HepG2 (cell line): Measurements from ENCODE around the gene NOA1. TPM values are rescaled to one million over a fixed set of nuclear protein-coding genes. Genes with fewer than 3 reads are reported as not detected.

Source experiments
- ATAC-seq: fragments of 200-7000 bp; cut with Tn5 transposase; 3 replicates; pipeline ENCODE4 v1.9.1; 2020; ENCODE audit warnings: mild to moderate bottlenecking, moderate library complexity
- BruUV-seq: library from RNA; stranded (reverse); fragments of 400-500 nt; replicated peaks from 2 replicates; lab custom pipeline; 2021; lab: Mats Ljungman, UMichigan
- CTCF ChIA-PET: fragments of 300-600 bp; formaldehyde crosslinking; extraction: SDS; loops from one replicate; lab custom pipeline; 2021; ENCODE audit warnings: low total read pairs, inconsistent platforms, low intra/inter-chr PET ratio; lab: Yijun Ruan, JAX
- POLR2A ChIA-PET: fragments of 350-600 bp; sonication (Branson Sonifier 250); formaldehyde crosslinking; loops from one replicate; lab custom pipeline; 2020; ENCODE audit warnings: antibody characterized with exemption, inconsistent platforms; lab: Yijun Ruan, JAX
- DNase-seq: peaks from one replicate; pipeline ENCODE4 v3.0.0-alpha.2; 2015; ENCODE audit warnings: low spot score
- FAIRE-seq: peaks from 3 replicates; lab custom pipeline; 2011; peaks lifted over from hg19 to GRCh38; lab: Jason Lieb, UNC
- H2AFZ ChIP-seq: one replicate; pipeline ENCODE4 v1.6.1; 2011; ENCODE audit warnings: low read length, inconsistent platforms
- H3K27ac ChIP-seq: fragments of 300-600 bp; 3 replicates; pipeline ENCODE4 v1.8.0; 2011; ENCODE audit warnings: mixed run types, mild to moderate bottlenecking, mixed read lengths, low read length, inconsistent platforms; ENCODE audit not compliant: insufficient read depth; ENCODE audit errors: extremely low read length
- H3K27me3 ChIP-seq, 2 experiments: fragments of 200-600 bp in 1 of 2; 2 replicates in 1 of 2; 3 replicates in 1 of 2; pipeline versions ENCODE4 v1.6.0 to v1.8.0; 2011; ENCODE audit warnings: low read length in 2 of 2, mild to moderate bottlenecking in 2 of 2, moderate library complexity in 2 of 2, inconsistent platforms in 1 of 2; ENCODE audit not compliant: insufficient read depth in 2 of 2, control insufficient read depth in 1 of 2
- H3K36me3 ChIP-seq, 2 experiments: fragments of 200-600 bp in 1 of 2; replicated peaks in 1 of 2; 2 replicates in 1 of 2; 3 replicates in 1 of 2; pipeline versions ENCODE4 v1.5.1 to v1.8.0; 2011; ENCODE audit warnings: low read length in 2 of 2, inconsistent platforms in 1 of 2; ENCODE audit not compliant: insufficient read depth in 2 of 2, control insufficient read depth in 1 of 2
- H3K4me1 ChIP-seq: 2 replicates; pipeline ENCODE4 v1.5.1; 2012; ENCODE audit warnings: low read length, inconsistent platforms; ENCODE audit not compliant: insufficient read depth
- H3K4me2 ChIP-seq: 2 replicates; pipeline ENCODE4 v1.6.0; 2011; ENCODE audit warnings: low read depth, low read length, inconsistent platforms
- H3K4me3 ChIP-seq, 3 experiments: fragments of 200-600 bp in 1 of 3; sonication (generic), shearing (Covaris generic) in 1 of 3; replicated peaks in 1 of 3; 2 replicates each; pipeline ENCODE4 v1.5.1; 2011 to 2016; ENCODE audit warnings: low read length in 3 of 3, inconsistent platforms in 2 of 3, low read depth in 2 of 3, mild to moderate bottlenecking in 2 of 3, control low read depth in 1 of 3, mixed read lengths in 1 of 3; ENCODE audit not compliant: insufficient read depth in 1 of 3
- H3K79me2 ChIP-seq: one replicate; pipeline ENCODE4 v1.6.1; 2011; ENCODE audit warnings: low read length, inconsistent platforms; ENCODE audit not compliant: insufficient read depth
- H3K9ac ChIP-seq: 2 replicates; pipeline ENCODE4 v1.6.0; 2011; ENCODE audit warnings: mild to moderate bottlenecking, low read depth, low read length, inconsistent platforms; ENCODE audit not compliant: insufficient read depth
- H3K9me3 ChIP-seq: 2 replicates; pipeline ENCODE4 v1.5.1; 2012; ENCODE audit warnings: mild to moderate bottlenecking, low read length
- H4K20me1 ChIP-seq: 2 replicates; pipeline ENCODE4 v1.6.0; 2011; ENCODE audit warnings: inconsistent platforms, mild to moderate bottlenecking, low read length, moderate library complexity; ENCODE audit not compliant: insufficient read depth
- ATAD3A ChIP-seq: sonication (generic); formaldehyde crosslinking; IDR thresholded peaks from 2 replicates; pipeline ENCODE4 v1.4.0; 2020; ENCODE audit warnings: missing genetic modification reagents
- CCDC6 ChIP-seq: sonication (generic); formaldehyde crosslinking; IDR thresholded peaks from 2 replicates; pipeline ENCODE4 v1.8.1; 2022; ENCODE audit warnings: mild to moderate bottlenecking, missing genetic modification reagents, moderate library complexity
- FOSL2 ChIP-seq: sonication (generic); formaldehyde crosslinking; IDR thresholded peaks from 2 replicates; pipeline ENCODE4 v1.4.0; 2020; ENCODE audit warnings: missing genetic modification reagents
- GLI4 ChIP-seq: sonication (generic); formaldehyde crosslinking; IDR thresholded peaks from 2 replicates; pipeline ENCODE4 v1.5.1; 2020; ENCODE audit warnings: missing genetic modification reagents, mild to moderate bottlenecking, moderate library complexity, borderline replicate concordance
- HOXD1 ChIP-seq: sonication (generic); formaldehyde crosslinking; IDR thresholded peaks from 2 replicates; pipeline ENCODE4 v1.5.0; 2020; ENCODE audit warnings: missing genetic modification reagents
- KLF9 ChIP-seq: IDR thresholded peaks from 2 replicates; pipeline ENCODE4 v1.6.1; 2016; ENCODE audit warnings: low read depth
- PHF21A ChIP-seq: sonication (generic); formaldehyde crosslinking; IDR thresholded peaks from 2 replicates; pipeline ENCODE4 v1.5.0; 2020; ENCODE audit warnings: mild to moderate bottlenecking, missing genetic modification reagents
- SALL1 ChIP-seq: sonication (generic); formaldehyde crosslinking; IDR thresholded peaks from 2 replicates; pipeline ENCODE4 v1.8.0; 2022; ENCODE audit warnings: mild to moderate bottlenecking, missing genetic modification reagents
- U2AF2 ChIP-seq: fragments of 200-400 bp; formaldehyde crosslinking; IDR thresholded peaks from 2 replicates; pipeline ENCODE4 v1.6.1; 2017; ENCODE audit warnings: low read depth, mild to moderate bottlenecking, low read length
- ZNF12 ChIP-seq: sonication (generic); formaldehyde crosslinking; IDR thresholded peaks from 2 replicates; pipeline ENCODE4 v1.5.0; 2020; ENCODE audit warnings: missing genetic modification reagents
- ZNF256 ChIP-seq: sonication (generic); formaldehyde crosslinking; conservative IDR thresholded peaks from 2 replicates; pipeline ENCODE4 v1.4.0; 2020; ENCODE audit warnings: missing genetic modification reagents
- ZNF329 ChIP-seq: sonication (generic); formaldehyde crosslinking; IDR thresholded peaks from 2 replicates; pipeline ENCODE4 v1.9.0; 2021; ENCODE audit warnings: low read depth, mild to moderate bottlenecking, missing genetic modification reagents
- WGBS: methylation state at CpG from one replicate; pipeline ENCODE4 v1.1.6; 2017; ENCODE audit warnings: low lambda C conversion rate; 5-methylcytosine and 5-hydroxymethylcytosine counted together
- in situ Hi-C: cut with HindIII; loops from 2 replicates; pipeline ENCODE4 v1.10.0; 2017; ENCODE audit warnings: low pct_unique_long_range_greater_than_20kb; ENCODE audit not compliant: extremely low pct_ligation_motif_present
- intact Hi-C: fragments of 100-400 bp; cut with micrococcal nuclease; formaldehyde crosslinking; loops from one replicate; pipeline ENCODE4 v1.10.0; 2022; ENCODE audit not compliant: unreplicated experiment
- polyA plus RNA-seq, 8 experiments: library from polyadenylated mRNA; depleted of rRNA in 3 of 8; stranded (reverse) in 7 of 8; unstranded in 1 of 8; fragments of >200 nt; fragmentation: Illumina TruSeq in 4 of 8; extraction: Trizol in 4 of 8; gene quantifications; 2 replicates each; pipeline versions ENCODE4 v1.2.1 to v1.2.3, GENCODE V29; 2011 to 2016; ENCODE audit warnings: low read depth in 4 of 8, missing spikeins in 1 of 8, mixed read lengths in 1 of 8; ENCODE audit not compliant: insufficient read depth in 1 of 8
- total RNA-seq, 5 experiments: library from RNA; depleted of rRNA; stranded (reverse); fragments of >200 nt; fragmentation: Illumina TruSeq; extraction: Trizol; gene quantifications; 2 replicates each; pipeline ENCODE4 v1.2.3, GENCODE V29; 2016; ENCODE audit warnings: low read depth in 1 of 5
- TF ChIP-seq, protein P1 (sequence below): sonication (generic); formaldehyde crosslinking; IDR thresholded peaks from 2 replicates; pipeline ENCODE4 v1.8.0; 2022; ENCODE audit warnings: mild to moderate bottlenecking, missing genetic modification reagents, moderate library complexity
- TF ChIP-seq, protein P2 (sequence below): sonication (generic); formaldehyde crosslinking; IDR thresholded peaks from 2 replicates; pipeline ENCODE4 v1.9.0; 2021; ENCODE audit warnings: missing genetic modification reagents, borderline replicate concordance

NOA1 gene
- total and polyA plus RNA-seq, 2 of the 13 experiments (the other 11 are each of a cell fraction or from before 2014, with no cell fraction given), result 17.3 to 19.0 TPM

DNA sequence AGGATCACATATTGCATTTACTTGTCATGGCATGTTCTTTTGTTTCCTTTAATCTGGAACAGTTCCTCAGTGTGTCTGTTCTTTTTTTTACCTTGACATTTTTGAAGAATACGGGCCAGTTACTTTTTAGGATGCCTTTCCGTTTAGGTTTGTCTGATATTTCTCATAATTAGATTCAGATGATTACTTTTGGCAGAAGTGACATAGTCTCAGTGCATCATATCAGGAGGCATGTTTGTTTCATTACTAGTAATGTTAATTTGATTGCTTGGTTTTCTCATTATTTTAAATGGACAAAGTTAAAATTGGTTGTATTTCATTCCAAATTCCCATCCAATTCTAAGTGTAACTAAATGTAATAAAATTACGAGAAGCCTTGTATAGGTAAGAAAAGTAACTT is 9.5 kb upstream of the NOA1 start:
- in situ Hi-C loops, result no loop called here
- intact Hi-C loops, result no loop called here
- peaks cover 13% of the 10 kb centered on the region for H4K20me1 ChIP-seq

More for the DNA sequence above, 9.5 kb upstream of the NOA1 start:
- ChIA-PET POLR2A (interaction anchor here (4.0 kb wide), 1 partner anchor 9 kb away, joined by 17 read pairs; the partner anchor contains the start of genes NOA1 and POLR2B), CTCF (no interaction called here)
- H3K36me3 ChIP-seq, result peaks cover 13 to 61% of the 10 kb centered on the region in 2 experiments
- DNase-seq, result no peak
- BruUV-seq, result no TSS peak
- no peak overlapping the region for H3K9ac ChIP-seq
- H3K79me2 ChIP-seq, result peaks cover 58% of the 10 kb centered on the region
- H3K4me3 ChIP-seq, result no peak overlapping the region
- no peak overlapping the region for H3K27ac ChIP-seq
- H2AFZ ChIP-seq, result no peak overlapping the region
- no peak overlapping the region for H3K4me2 ChIP-seq
- no peaks in the 10 kb centered on the region for H3K27me3 ChIP-seq
- no peak for TF ChIP-seq ZNF12 (CRISPR knock-in tag)
- no peak for TF ChIP-seq PHF21A (CRISPR knock-in tag)
- no peak for TF ChIP-seq SALL1
- no peak for TF ChIP-seq FOSL2 (CRISPR knock-in tag)
- no peak for TF ChIP-seq CCDC6 (CRISPR knock-in tag)
- TF ChIP-seq ATAD3A, result no peak
- TF ChIP-seq U2AF2, result no peak
- no peak for TF ChIP-seq KLF9
- TF ChIP-seq, protein P1, sequence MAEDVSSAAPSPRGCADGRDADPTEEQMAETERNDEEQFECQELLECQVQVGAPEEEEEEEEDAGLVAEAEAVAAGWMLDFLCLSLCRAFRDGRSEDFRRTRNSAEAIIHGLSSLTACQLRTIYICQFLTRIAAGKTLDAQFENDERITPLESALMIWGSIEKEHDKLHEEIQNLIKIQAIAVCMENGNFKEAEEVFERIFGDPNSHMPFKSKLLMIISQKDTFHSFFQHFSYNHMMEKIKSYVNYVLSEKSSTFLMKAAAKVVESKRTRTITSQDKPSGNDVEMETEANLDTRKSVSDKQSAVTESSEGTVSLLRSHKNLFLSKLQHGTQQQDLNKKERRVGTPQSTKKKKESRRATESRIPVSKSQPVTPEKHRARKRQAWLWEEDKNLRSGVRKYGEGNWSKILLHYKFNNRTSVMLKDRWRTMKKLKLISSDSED (CRISPR knock-in tag), result no peak
- TF ChIP-seq, protein P2, sequence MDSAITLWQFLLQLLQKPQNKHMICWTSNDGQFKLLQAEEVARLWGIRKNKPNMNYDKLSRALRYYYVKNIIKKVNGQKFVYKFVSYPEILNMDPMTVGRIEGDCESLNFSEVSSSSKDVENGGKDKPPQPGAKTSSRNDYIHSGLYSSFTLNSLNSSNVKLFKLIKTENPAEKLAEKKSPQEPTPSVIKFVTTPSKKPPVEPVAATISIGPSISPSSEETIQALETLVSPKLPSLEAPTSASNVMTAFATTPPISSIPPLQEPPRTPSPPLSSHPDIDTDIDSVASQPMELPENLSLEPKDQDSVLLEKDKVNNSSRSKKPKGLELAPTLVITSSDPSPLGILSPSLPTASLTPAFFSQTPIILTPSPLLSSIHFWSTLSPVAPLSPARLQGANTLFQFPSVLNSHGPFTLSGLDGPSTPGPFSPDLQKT (CRISPR knock-in tag), result no peak
- TF ChIP-seq ZNF256 (CRISPR knock-in tag), result no peak
- no peak for TF ChIP-seq ZNF329
- TF ChIP-seq HOXD1 (CRISPR knock-in tag), result no peak
- no peak for TF ChIP-seq GLI4
- ATAC-seq, result no peak
- no peak for FAIRE-seq
- 96% methylated on average over 3 of the region's 3 CpGs for WGBS
- peaks cover 9% of the 10 kb centered on the region for H3K4me1 ChIP-seq
- H3K9me3 ChIP-seq, result no peaks in the 10 kb centered on the region
